Kidney epithelial cell (primary cell): ENCODE measurements around the gene KIF26A. TPM values are rescaled to one million over a fixed set of nuclear protein-coding genes. Genes with fewer than 3 reads are reported as not detected.

Experiments
- DNase-seq: peaks from one replicate; pipeline ENCODE4 v3.0.0-alpha.2; 2010; ENCODE audit warnings: low read depth
- H3K27me3 ChIP-seq: 2 replicates; pipeline ENCODE4 v1.6.0; 2011; ENCODE audit warnings: low read length; ENCODE audit not compliant: control insufficient read depth, insufficient read depth
- H3K36me3 ChIP-seq: 2 replicates; pipeline ENCODE4 v1.5.1; 2011; ENCODE audit warnings: low read length; ENCODE audit not compliant: control insufficient read depth, insufficient read depth
- H3K4me3 ChIP-seq: 2 replicates; pipeline ENCODE4 v1.5.1; 2011; ENCODE audit warnings: low read depth, mild to moderate bottlenecking, control low read depth, low read length
- total RNA-seq: library from RNA; depleted of rRNA; stranded (reverse); fragments of >200 nt; gene quantifications from 2 replicates; pipeline ENCODE4 v1.2.3, GENCODE V29; 2015
- TF ChIP-seq, protein P1 (sequence below): IDR thresholded peaks from 2 replicates; pipeline ENCODE4 v1.5.1; 2011; ENCODE audit warnings: mild to moderate bottlenecking, moderate library complexity, low read length, control low read depth, inconsistent platforms; ENCODE audit not compliant: insufficient read depth, poor library complexity, severe bottlenecking

Gene KIF26A
- total RNA-seq, 1 donor from 2014 or later = 0.21 TPM

DNA sequence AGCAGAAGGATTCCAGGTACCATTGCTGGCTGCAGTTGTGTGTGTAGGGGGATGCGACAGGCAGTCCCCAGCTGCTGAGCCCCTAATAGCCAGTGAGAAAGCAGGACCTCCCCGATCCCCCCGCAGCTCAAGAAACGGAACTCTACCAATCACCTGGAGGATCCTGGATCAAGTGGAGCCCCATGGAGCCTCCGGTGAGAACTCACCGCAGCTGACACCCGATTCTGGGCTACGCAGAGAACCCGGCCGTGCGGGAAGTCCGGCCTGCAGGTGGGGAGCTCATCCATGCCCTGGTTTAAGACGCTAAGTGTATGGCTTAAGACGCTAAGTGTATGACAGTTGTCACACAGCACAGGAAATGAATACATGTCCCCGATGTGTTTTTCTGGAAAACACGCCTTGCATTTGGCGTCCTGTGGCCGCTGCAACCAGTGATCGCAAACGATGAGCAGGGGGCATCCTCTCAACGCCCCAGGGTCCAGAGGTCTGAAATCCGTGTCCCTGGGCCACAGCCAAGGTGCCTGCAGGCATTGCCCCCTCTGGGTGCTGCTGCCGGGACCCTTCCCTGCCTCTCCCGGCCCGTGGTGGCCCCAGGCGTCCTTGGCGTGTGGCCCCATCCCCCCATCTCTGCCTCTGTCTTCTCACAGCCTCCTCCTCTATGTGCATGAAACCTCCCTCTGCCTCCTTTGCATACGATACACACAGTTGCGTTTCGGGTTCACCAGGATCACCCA, 75.1 kb downstream of the KIF26A start:
- H3K36me3 ChIP-seq = no peaks in the 10 kb centered on the region
- DNase-seq = no peak
- TF ChIP-seq, protein P1, sequence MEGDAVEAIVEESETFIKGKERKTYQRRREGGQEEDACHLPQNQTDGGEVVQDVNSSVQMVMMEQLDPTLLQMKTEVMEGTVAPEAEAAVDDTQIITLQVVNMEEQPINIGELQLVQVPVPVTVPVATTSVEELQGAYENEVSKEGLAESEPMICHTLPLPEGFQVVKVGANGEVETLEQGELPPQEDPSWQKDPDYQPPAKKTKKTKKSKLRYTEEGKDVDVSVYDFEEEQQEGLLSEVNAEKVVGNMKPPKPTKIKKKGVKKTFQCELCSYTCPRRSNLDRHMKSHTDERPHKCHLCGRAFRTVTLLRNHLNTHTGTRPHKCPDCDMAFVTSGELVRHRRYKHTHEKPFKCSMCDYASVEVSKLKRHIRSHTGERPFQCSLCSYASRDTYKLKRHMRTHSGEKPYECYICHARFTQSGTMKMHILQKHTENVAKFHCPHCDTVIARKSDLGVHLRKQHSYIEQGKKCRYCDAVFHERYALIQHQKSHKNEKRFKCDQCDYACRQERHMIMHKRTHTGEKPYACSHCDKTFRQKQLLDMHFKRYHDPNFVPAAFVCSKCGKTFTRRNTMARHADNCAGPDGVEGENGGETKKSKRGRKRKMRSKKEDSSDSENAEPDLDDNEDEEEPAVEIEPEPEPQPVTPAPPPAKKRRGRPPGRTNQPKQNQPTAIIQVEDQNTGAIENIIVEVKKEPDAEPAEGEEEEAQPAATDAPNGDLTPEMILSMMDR = no peak
- H3K27me3 ChIP-seq = no peaks in the 10 kb centered on the region
- no peak overlapping the region for H3K4me3 ChIP-seq

DNA sequence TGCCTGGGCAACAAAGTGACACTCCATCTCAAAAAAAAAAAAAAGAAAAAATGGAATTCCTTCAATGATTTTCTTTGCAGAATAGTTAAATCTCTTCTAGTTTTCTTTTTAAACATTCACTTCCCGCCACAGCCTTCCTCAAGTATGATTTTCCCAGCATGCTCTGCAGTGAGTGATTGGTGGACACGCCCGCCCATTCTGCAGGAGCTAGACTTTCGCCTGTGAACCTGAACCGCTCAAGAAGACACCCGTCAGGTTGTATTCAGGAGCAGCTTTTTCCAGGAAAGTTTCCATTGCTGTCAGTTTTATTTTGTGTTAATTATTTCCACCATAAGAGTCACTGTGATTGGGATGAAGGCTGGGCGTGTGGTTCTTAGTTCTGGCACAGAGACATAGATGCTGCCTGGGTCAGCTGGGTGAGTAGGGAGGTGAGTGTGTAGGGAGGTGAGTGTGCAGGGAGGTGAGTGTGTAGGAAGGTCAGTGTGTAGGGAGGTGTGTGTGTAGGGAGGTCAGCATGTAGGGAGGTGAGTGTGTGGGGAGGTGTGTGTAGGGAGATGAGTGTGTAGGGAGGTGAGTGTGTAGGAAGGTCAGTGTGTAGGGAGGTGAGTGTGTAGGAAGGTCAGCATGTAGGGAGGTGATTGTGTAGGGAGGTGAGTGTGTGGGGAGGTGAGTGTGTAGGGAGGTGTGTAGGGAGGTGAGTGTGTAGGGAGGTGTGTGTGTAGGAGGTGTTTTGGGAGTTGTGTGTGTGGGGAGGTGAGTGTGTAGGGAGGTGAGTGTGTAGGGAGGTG, 76.2 kb downstream of the KIF26A start:
- no peaks in the 10 kb centered on the region for H3K27me3 ChIP-seq
- TF ChIP-seq, protein P1 = no peak

DNA sequence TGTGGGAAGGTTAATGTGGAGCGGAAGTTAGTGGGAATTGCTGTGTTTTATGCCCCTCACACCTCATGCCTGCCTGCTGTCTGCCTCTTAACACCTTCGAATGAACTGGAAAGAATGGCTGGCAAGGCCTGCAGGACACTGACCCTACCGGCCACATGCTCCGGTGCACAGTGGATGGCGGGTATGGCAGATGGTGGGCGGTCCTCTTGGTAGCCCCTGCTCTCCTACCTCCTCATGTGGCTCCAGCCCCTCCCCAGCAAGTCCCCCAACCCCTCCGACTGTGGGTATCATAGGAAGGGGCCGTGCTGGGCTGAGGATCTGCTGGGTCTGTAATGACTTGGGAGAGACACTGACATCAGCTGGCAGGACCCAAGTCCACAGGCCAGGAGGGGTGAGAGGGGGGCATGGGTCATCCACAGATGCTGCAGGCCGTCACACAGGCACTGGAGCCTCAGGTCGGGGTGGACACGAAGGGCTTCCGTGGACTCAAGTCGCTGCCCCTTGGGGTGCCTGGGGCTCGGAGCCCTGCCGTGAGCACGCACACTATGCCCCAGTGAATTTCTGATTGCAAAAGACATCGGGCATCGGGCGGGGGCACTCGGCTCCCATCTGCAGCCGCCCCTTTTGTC, 77.4 kb downstream of the KIF26A start:
- TF ChIP-seq, protein P1 = no peak
- Histone ChIP-seq H3K4me3 (no peak overlapping the region), H3K27me3 (no peaks in the 10 kb centered on the region), H3K36me3 (no peaks in the 10 kb centered on the region)
- DNase-seq = no peak

More for the DNA sequence above, 76.2 kb downstream of the KIF26A start:
- DNase-seq = no peak
- no peak overlapping the region for H3K4me3 ChIP-seq
- no peaks in the 10 kb centered on the region for H3K36me3 ChIP-seq

DNA sequence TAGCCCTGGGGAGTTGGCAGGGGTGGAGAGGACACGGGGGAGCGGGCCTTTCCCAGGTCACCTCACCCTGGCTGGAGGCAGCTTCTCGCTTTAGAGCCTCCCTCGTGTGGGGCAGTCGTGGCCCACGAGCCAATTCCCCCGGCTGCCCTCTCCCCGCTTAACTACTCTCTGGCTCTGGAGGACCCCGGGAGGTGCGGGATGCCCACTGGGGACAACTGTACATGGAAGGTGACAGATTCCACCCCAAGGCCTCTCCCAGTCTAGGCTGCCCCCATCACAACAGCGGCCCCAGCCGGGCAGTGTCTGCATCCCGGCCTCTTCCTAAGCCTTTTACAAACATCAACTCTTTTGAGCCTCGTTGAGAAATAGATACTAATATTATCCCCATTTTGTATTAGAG, 78.1 kb downstream of the KIF26A start:
- Histone ChIP-seq H3K36me3 (no peaks in the 10 kb centered on the region), H3K27me3 (no peaks in the 10 kb centered on the region), H3K4me3 (no peak overlapping the region)
- no peak for DNase-seq
- TF ChIP-seq, protein P1 = no peak

DNA sequence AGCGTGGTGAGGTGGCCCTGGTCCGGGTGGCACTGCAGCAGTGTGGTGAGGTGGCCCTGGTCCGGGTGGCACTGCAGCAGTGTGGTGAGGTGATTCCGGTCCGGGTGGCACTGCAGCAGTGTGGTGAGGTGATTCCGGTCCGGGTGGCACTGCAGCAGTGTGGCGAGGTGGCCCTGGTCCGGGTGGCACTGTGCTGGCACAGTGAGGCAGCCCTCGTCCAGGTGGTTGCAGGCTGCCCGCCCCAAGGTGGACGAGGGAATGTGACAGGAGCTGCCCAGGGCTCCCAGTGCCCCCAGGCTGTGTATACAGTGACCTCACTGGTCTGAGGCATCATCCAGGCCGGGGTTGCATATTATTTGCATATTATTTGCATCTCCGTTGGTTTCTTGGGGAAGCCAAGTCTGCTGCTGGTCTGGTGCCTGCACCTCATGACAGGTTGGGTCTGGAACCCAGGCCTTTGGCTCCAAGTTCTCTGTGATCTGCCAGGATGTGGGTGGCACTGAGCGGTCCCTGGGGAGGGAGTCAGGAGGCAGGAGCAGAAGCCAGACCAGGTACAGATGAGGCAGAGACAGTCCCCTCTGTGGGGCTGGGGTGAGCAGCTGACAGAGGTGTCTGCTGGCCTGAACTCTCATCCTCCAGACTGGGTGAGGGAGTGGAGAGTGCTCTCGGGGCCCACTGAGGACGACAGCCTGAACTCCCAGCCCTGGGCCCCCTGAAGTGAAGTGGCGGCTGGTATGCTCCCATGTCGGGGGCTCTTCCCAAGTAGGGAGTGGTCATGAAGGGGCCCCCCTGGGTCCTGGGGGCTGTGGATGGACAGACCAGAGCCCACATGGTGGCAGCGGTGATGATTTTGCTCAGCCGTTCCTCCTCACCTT, 79.3 kb downstream of the KIF26A start:
- no peaks in the 10 kb centered on the region for H3K36me3 ChIP-seq
- no peak overlapping the region for H3K4me3 ChIP-seq
- no peak for DNase-seq
- TF ChIP-seq, protein P1 = no peak
- H3K27me3 ChIP-seq = no peaks in the 10 kb centered on the region
